ENCODE results near the gene ADGRL1. TPM values are rescaled to one million over a fixed set of nuclear protein-coding genes. Genes with fewer than 3 reads are reported as not detected.
"Not testable (repeated sequence)": the region's sequence is repeated elsewhere in the genome, so short reads cannot be mapped to it uniquely, and the experiment has no call there.

Gene ADGRL1
- total and polyA plus RNA-seq, 9 of the 15 experiments (the other 6 are each of a cell fraction or from before 2014, with no cell fraction given), result 0.14 to 37.0 (median 8.6) TPM

DNA sequence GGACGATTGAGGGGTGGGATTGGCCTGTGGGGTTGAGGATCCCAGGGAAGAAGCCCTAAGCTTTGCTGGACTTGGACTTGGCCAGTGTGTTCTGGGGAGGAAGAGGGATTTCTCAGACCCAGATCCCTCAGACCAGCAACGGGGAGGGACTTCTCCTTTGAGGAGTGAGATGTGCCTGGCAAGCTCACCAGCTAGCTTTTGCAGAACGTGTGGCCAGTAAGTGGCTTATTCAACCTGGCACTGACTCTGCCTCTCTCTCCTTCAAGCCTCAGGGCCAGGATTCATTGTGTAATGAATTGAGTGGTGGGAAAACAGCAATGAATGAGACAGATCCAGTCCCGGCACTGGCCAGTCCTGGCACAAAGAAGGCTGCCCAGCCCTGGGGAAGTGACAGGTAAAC lies 11.9 kb upstream of the ADGRL1 start:
- BruUV-seq (replicated peaks); H3K9ac ChIP-seq (ENCODE audit: insufficient read depth in 1 of 2, low read depth in 2 of 2, low read length in 2 of 2); POLR2A ChIA-PET; H3K27me3 ChIP-seq (ENCODE audit: control insufficient read depth in 2 of 2, insufficient read depth in 2 of 2, low read length in 2 of 2); H3K9me3 ChIP-seq (replicated peaks; ENCODE audit: control insufficient read depth, insufficient read depth, low read depth, low read length); H2AFZ ChIP-seq (ENCODE audit: low read depth, low read length); DNase-seq (ENCODE audit: extremely low read depth in 1 of 4, low spot score in 3 of 4); H3K36me3 ChIP-seq (ENCODE audit: control insufficient read depth, insufficient read depth, low read length); intact Hi-C loops (cut with micrococcal nuclease); H3K4me3 ChIP-seq; CTCF ChIA-PET (ENCODE audit: low intra/inter-chr PET ratio); H3K79me2 ChIP-seq (ENCODE audit: control insufficient read depth, insufficient read depth, low read length); ATAC-seq; H3K27ac ChIP-seq (ENCODE audit: extremely low read depth, low read depth, low read length); H3K4me2 ChIP-seq (ENCODE audit: insufficient read depth, low read length); H3K9me1 ChIP-seq (ENCODE audit: control insufficient read depth, insufficient read depth, low read length); in situ Hi-C loops (cut with MboI); H4K20me1 ChIP-seq (replicated peaks; ENCODE audit: control insufficient read depth, insufficient read depth, low read length); FAIRE-seq: not testable (repeated sequence)
- WGBS (ENCODE audit: insufficient coverage, low coverage, missing lambda C conversion rate), result 10% methylated on average over 3 of the region's 4 CpGs
- peaks cover 0 to 12% of the 10 kb centered on the region in 2 experiments; a peak in 3 of 5 replicates for H3K4me1 ChIP-seq (replicated peaks in 1 of 2; ENCODE audit: control insufficient read depth in 2 of 2, insufficient read depth in 2 of 2, low read length in 2 of 2)

DNA sequence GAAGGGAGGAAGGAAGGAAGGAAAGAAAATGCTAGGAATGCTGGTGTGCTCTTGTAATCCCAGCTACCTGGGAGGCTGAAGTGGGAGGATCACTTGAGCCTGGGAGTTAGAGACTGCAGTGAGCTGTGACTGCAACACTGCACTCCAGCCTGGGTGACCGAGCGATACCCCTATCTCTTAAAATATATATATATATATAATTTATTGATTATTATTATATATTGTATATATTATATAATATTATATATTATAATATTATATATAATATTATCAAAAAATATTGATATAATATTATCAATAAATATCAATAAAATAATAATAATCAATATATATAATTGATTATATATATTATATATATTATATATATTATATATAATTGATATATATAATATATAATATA lies 8.6 kb upstream of the ADGRL1 start:
- no peak for ATAC-seq
- Histone ChIP-seq H3K27ac (ENCODE audit: extremely low read depth, low read depth, low read length) (no peak overlapping the region), H4K20me1 (replicated peaks; ENCODE audit: control insufficient read depth, insufficient read depth, low read length) (no peaks in the 10 kb centered on the region), H3K9ac (ENCODE audit: insufficient read depth in 1 of 2, low read depth in 2 of 2, low read length in 2 of 2) (no peak overlapping the region), H3K4me3 (no peak overlapping the region), H3K9me1 (ENCODE audit: control insufficient read depth, insufficient read depth, low read length) (no peaks in the 10 kb centered on the region), H3K36me3 (ENCODE audit: control insufficient read depth, insufficient read depth, low read length) (no peaks in the 10 kb centered on the region), H3K4me1 (replicated peaks in 1 of 2; ENCODE audit: control insufficient read depth in 2 of 2, insufficient read depth in 2 of 2, low read length in 2 of 2) (peaks cover 0 to 12% of the 10 kb centered on the region in 2 experiments; a peak in 2 of 5 replicates), H3K9me3 (replicated peaks; ENCODE audit: control insufficient read depth, insufficient read depth, low read depth, low read length) (no peaks in the 10 kb centered on the region), H3K79me2 (ENCODE audit: control insufficient read depth, insufficient read depth, low read length) (no peaks in the 10 kb centered on the region), H3K4me2 (ENCODE audit: insufficient read depth, low read length) (no peak overlapping the region), H3K27me3 (ENCODE audit: control insufficient read depth in 2 of 2, insufficient read depth in 2 of 2, low read length in 2 of 2) (no peaks in the 10 kb centered on the region), H2AFZ (ENCODE audit: low read depth, low read length) (no peak overlapping the region)
- peak; percentile 26 for FAIRE-seq
- intact Hi-C loops (cut with micrococcal nuclease), result no loop called here
- ChIA-PET CTCF (ENCODE audit: low intra/inter-chr PET ratio) (no interaction called here), POLR2A (no interaction called here)
- no peak for DNase-seq (ENCODE audit: extremely low read depth in 1 of 4, low spot score in 3 of 4)
- 97% methylated on average over 2 of the region's 2 CpGs for WGBS (ENCODE audit: insufficient coverage, low coverage, missing lambda C conversion rate)
- in situ Hi-C loops (cut with MboI), result no loop called here
- no TSS peak for BruUV-seq (replicated peaks)
- TF ChIP-seq ZNF174 (CRISPR knock-in tag; IDR thresholded peaks at IDR 0.05), result no peak
- no peak for TF ChIP-seq EWSR1 (IDR thresholded peaks at IDR 0.05; ENCODE audit: borderline replicate concordance, low read depth, partially characterized antibody)

DNA sequence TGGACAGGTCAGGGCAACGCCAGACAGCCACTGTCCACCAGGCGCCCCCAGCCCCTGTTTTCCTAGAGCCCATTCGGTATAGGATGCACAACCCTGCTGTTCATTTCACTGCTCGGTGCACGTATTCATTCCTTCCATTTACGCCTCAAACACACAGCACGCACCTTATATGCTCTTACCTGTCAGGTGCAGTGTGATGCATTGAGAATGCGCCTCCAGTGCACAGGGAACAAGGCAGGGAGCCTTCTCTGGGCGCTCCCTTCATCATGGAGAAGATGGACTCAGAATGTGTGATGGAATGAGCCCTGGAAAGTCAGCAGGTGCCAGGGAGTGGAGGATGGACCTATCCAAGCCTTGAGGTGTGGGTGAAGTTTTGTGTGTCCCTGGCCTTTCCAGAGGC lies 4.2 kb upstream of the ADGRL1 start:
- H3K79me2 ChIP-seq (ENCODE audit: control insufficient read depth, insufficient read depth, low read length); FAIRE-seq; ATAC-seq; H3K27me3 ChIP-seq (ENCODE audit: control insufficient read depth in 2 of 2, insufficient read depth in 2 of 2, low read length in 2 of 2); H3K9ac ChIP-seq (ENCODE audit: insufficient read depth in 1 of 2, low read depth in 2 of 2, low read length in 2 of 2); H3K36me3 ChIP-seq (ENCODE audit: control insufficient read depth, insufficient read depth, low read length); in situ Hi-C loops (cut with MboI); H3K9me1 ChIP-seq (ENCODE audit: control insufficient read depth, insufficient read depth, low read length); BruUV-seq (replicated peaks); H3K4me2 ChIP-seq (ENCODE audit: insufficient read depth, low read length); H3K4me3 ChIP-seq; H3K27ac ChIP-seq (ENCODE audit: extremely low read depth, low read depth, low read length); DNase-seq (ENCODE audit: extremely low read depth in 1 of 4, low spot score in 3 of 4); intact Hi-C loops (cut with micrococcal nuclease); POLR2A ChIA-PET; H3K9me3 ChIP-seq (replicated peaks; ENCODE audit: control insufficient read depth, insufficient read depth, low read depth, low read length); H4K20me1 ChIP-seq (replicated peaks; ENCODE audit: control insufficient read depth, insufficient read depth, low read length); H2AFZ ChIP-seq (ENCODE audit: low read depth, low read length): not testable (repeated sequence)
- H3K4me1 ChIP-seq (replicated peaks in 1 of 2; ENCODE audit: control insufficient read depth in 2 of 2, insufficient read depth in 2 of 2, low read length in 2 of 2), result peaks cover 0 to 26% of the 10 kb centered on the region in 2 experiments; a peak in 2 of 5 replicates
- CTCF ChIA-PET (ENCODE audit: low intra/inter-chr PET ratio), result interaction anchor here (0.6 kb wide), 1 partner anchor 89 kb away, joined by 3 read pairs; no protein-coding TSS in a partner anchor
- 30% methylated on average over 9 of the region's 9 CpGs for WGBS (ENCODE audit: insufficient coverage, low coverage, missing lambda C conversion rate)

DNA sequence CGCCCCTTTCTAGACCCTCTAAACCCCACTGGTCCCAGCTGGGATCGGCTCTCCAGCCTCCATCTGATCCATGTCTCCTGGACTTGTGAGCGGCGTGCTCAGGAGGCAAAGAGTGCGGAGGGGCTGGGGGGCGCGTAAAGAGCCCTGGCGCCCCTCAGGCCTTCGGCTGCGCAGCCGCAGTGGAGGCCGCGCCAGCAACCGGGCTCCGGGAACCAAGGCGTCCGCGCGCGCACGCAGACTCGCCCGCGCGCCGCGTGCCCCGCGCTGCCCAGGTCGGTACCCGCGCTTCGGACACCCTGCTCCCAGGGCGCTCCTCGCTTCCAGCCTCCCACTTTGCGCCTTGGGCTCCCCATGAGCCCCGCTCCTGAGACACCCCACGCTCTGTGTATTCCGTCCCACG lies 3.4 kb upstream of the ADGRL1 start:
- H3K4me2 ChIP-seq (ENCODE audit: insufficient read depth, low read length); intact Hi-C loops (cut with micrococcal nuclease); H3K9me1 ChIP-seq (ENCODE audit: control insufficient read depth, insufficient read depth, low read length); H4K20me1 ChIP-seq (replicated peaks; ENCODE audit: control insufficient read depth, insufficient read depth, low read length); H3K27ac ChIP-seq (ENCODE audit: extremely low read depth, low read depth, low read length); ATAC-seq; FAIRE-seq; H3K9me3 ChIP-seq (replicated peaks; ENCODE audit: control insufficient read depth, insufficient read depth, low read depth, low read length); H3K9ac ChIP-seq (ENCODE audit: insufficient read depth in 1 of 2, low read depth in 2 of 2, low read length in 2 of 2); H3K36me3 ChIP-seq (ENCODE audit: control insufficient read depth, insufficient read depth, low read length); DNase-seq (ENCODE audit: extremely low read depth in 1 of 4, low spot score in 3 of 4); POLR2A ChIA-PET; BruUV-seq (replicated peaks); H3K4me3 ChIP-seq; in situ Hi-C loops (cut with MboI); CTCF ChIA-PET (ENCODE audit: low intra/inter-chr PET ratio); H2AFZ ChIP-seq (ENCODE audit: low read depth, low read length); H3K27me3 ChIP-seq (ENCODE audit: control insufficient read depth in 2 of 2, insufficient read depth in 2 of 2, low read length in 2 of 2): not testable (repeated sequence)
- 61% methylated on average over 19 of the region's 40 CpGs for WGBS (ENCODE audit: insufficient coverage, low coverage, missing lambda C conversion rate)
- Histone ChIP-seq H3K79me2 (ENCODE audit: control insufficient read depth, insufficient read depth, low read length) (peaks cover 14% of the 10 kb centered on the region), H3K4me1 (replicated peaks in 1 of 2; ENCODE audit: control insufficient read depth in 2 of 2, insufficient read depth in 2 of 2, low read length in 2 of 2) (peaks cover 0 to 33% of the 10 kb centered on the region in 2 experiments; a peak in 2 of 5 replicates)
